HEK293 (cell line): ENCODE measurements around the gene ANO6.
"Not testable (repeated sequence)": the region's sequence is repeated elsewhere in the genome, so short reads cannot be mapped to it uniquely, and the experiment has no call there.

Experiments used
- CTCF ChIA-PET: fragments of 350-600 bp; formaldehyde crosslinking; extraction: SDS; loops from one replicate; lab custom pipeline; 2021; ENCODE audit warnings: antibody characterized with exemption; lab: Yijun Ruan, JAX
- POLR2A ChIA-PET: fragments of 300-600 bp; formaldehyde crosslinking; extraction: SDS; loops from one replicate; lab custom pipeline; 2020; ENCODE audit warnings: antibody characterized with exemption, inconsistent platforms; lab: Yijun Ruan, JAX
- H3K27ac ChIP-seq: fragments of 200-500 bp; sonication (Bioruptor generic); 2 replicates; pipeline ENCODE4 v1.5.1; 2014; ENCODE audit warnings: low read depth, low read length, control low read depth, inconsistent platforms; ENCODE audit errors: extremely low read depth
- H3K36me3 ChIP-seq, 2 experiments: fragments of 200-500 bp in 1 of 2; sonication (Bioruptor generic) in 1 of 2; 1 replicate in 1 of 2; 2 replicates in 1 of 2; pipeline ENCODE4 v1.5.1; 2014 to 2017; ENCODE audit warnings: inconsistent platforms in 2 of 2, low read length in 2 of 2; ENCODE audit not compliant: control insufficient read depth in 2 of 2, insufficient read depth in 1 of 2
- H3K4me1 ChIP-seq: fragments of 200-500 bp; sonication (Bioruptor generic); 2 replicates; pipeline ENCODE4 v1.5.1; 2014; ENCODE audit warnings: mild to moderate bottlenecking, low read length, inconsistent platforms; ENCODE audit not compliant: control insufficient read depth, insufficient read depth
- H3K4me3 ChIP-seq: 2 replicates; pipeline ENCODE4 v1.5.1; 2011; ENCODE audit warnings: low read depth, mild to moderate bottlenecking, control low read depth, low read length, moderate library complexity
- H3K9me3 ChIP-seq: fragments of 200-500 bp; sonication (Bioruptor generic); 2 replicates; pipeline ENCODE4 v1.5.1; 2014; ENCODE audit warnings: low read depth, low read length, inconsistent platforms; ENCODE audit not compliant: control insufficient read depth, insufficient read depth
- HOXC10 ChIP-seq: sonication (generic); formaldehyde crosslinking; IDR thresholded peaks from 2 replicates; pipeline ENCODE4 v1.8.1; 2023; ENCODE audit warnings: mild to moderate bottlenecking, missing genetic modification reagents
- KLF10 ChIP-seq: fragments of 450-650 bp; IDR thresholded peaks from 2 replicates; pipeline ENCODE4 v1.5.1; 2018; ENCODE audit warnings: missing biosample characterization, mild to moderate bottlenecking, missing genetic modification characterization
- ZBTB11 ChIP-seq: fragments of 450-650 bp; formaldehyde crosslinking; conservative IDR thresholded peaks from 2 replicates; pipeline ENCODE4 v1.5.1; 2016; ENCODE audit warnings: low read depth, missing biosample characterization, missing genetic modification characterization
- ZNF146 ChIP-seq: fragments of 450-650 bp; formaldehyde crosslinking; IDR thresholded peaks from 2 replicates; pipeline ENCODE4 v1.5.1; 2016; ENCODE audit warnings: missing biosample characterization, missing genetic modification characterization
- ZNF174 ChIP-seq: fragments of 450-650 bp; formaldehyde crosslinking; IDR thresholded peaks from 2 replicates; pipeline ENCODE4 v1.5.0; 2017; ENCODE audit warnings: missing biosample characterization, mild to moderate bottlenecking, missing genetic modification characterization
- ZNF202 ChIP-seq: fragments of 450-650 bp; formaldehyde crosslinking; IDR thresholded peaks from 2 replicates; pipeline ENCODE4 v1.5.1; 2016; ENCODE audit warnings: missing biosample characterization, missing genetic modification characterization, borderline replicate concordance
- ZNF211 ChIP-seq: fragments of 450-650 bp; formaldehyde crosslinking; IDR thresholded peaks from 2 replicates; pipeline ENCODE4 v1.5.1; 2016; ENCODE audit warnings: low read depth, missing biosample characterization, missing genetic modification characterization
- ZNF23 ChIP-seq: fragments of 450-650 bp; formaldehyde crosslinking; IDR thresholded peaks from 2 replicates; pipeline ENCODE4 v1.5.1; 2016; ENCODE audit warnings: missing biosample characterization, missing genetic modification characterization, borderline replicate concordance
- ZNF248 ChIP-seq: fragments of 450-650 bp; formaldehyde crosslinking; IDR thresholded peaks from 2 replicates; pipeline ENCODE4 v1.5.1; 2017; ENCODE audit warnings: missing biosample characterization, missing genetic modification characterization
- ZNF391 ChIP-seq: fragments of 450-650 bp; formaldehyde crosslinking; IDR thresholded peaks from 2 replicates; pipeline ENCODE4 v1.5.1; 2016; ENCODE audit warnings: low read depth, missing biosample characterization, missing genetic modification characterization, borderline replicate concordance
- ZNF560 ChIP-seq: fragments of 450-650 bp; formaldehyde crosslinking; IDR thresholded peaks from 2 replicates; pipeline ENCODE4 v1.5.1; 2017; ENCODE audit warnings: missing biosample characterization, missing genetic modification characterization, borderline replicate concordance
- ZNF580 ChIP-seq: fragments of 450-650 bp; formaldehyde crosslinking; IDR thresholded peaks from 2 replicates; pipeline ENCODE4 v1.5.1; 2016; ENCODE audit warnings: missing biosample characterization, missing genetic modification characterization
- ZNF660 ChIP-seq: fragments of 450-650 bp; IDR thresholded peaks from 2 replicates; pipeline ENCODE4 v1.5.1; 2018; ENCODE audit warnings: missing biosample characterization, mild to moderate bottlenecking, missing genetic modification characterization
- TF ChIP-seq, protein P1 (sequence below): fragments of 450-650 bp; formaldehyde crosslinking; IDR thresholded peaks from 2 replicates; pipeline ENCODE4 v1.5.1; 2017; ENCODE audit warnings: missing biosample characterization, missing genetic modification characterization
- TF ChIP-seq, protein P2 (sequence below): fragments of 450-650 bp; formaldehyde crosslinking; IDR thresholded peaks from 2 replicates; pipeline ENCODE4 v1.5.1; 2016; ENCODE audit warnings: missing biosample characterization, missing genetic modification characterization

Gene ANO6

GRCh38 chr12:45389426-45389825, 173.5 kb downstream of the ANO6 start (continued):
- TF ChIP-seq ZBTB11 (tag by site-specific recombination) = no peak
- TF ChIP-seq KLF10 = no peak
- TF ChIP-seq ZNF560 (tag by site-specific recombination) = no peak
- no peak for TF ChIP-seq ZNF211

GRCh38 chr12:45397499-45397898, 181.6 kb downstream of the ANO6 start:
- CTCF ChIA-PET = interaction anchor here (0.6 kb wide), 1 partner anchor 479 kb away, joined by 3 read pairs; no protein-coding TSS in a partner anchor
- peak; percentile 82 for TF ChIP-seq ZNF146 (tag by site-specific recombination)
- 0 out of 2 replicates have a peak, but pooled peaks have one; percentile 20 for TF ChIP-seq ZNF580 (tag by site-specific recombination)

GRCh38 chr12:45398552-45398951, 182.7 kb downstream of the ANO6 start:
- TF ChIP-seq HOXC10 (CRISPR knock-in tag) (no peak), ZNF248 (tag by site-specific recombination) (no peak), ZNF23 (tag by site-specific recombination) (no peak), ZNF660 (tag by site-specific recombination) (no peak), ZNF391 (tag by site-specific recombination) (no peak), ZNF174 (tag by site-specific recombination) (no peak), ZNF202 (tag by site-specific recombination) (no peak)
- TF ChIP-seq, protein P1, sequence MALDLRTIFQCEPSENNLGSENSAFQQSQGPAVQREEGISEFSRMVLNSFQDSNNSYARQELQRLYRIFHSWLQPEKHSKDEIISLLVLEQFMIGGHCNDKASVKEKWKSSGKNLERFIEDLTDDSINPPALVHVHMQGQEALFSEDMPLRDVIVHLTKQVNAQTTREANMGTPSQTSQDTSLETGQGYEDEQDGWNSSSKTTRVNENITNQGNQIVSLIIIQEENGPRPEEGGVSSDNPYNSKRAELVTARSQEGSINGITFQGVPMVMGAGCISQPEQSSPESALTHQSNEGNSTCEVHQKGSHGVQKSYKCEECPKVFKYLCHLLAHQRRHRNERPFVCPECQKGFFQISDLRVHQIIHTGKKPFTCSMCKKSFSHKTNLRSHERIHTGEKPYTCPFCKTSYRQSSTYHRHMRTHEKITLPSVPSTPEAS (tag by site-specific recombination) = no peak
- TF ChIP-seq, protein P2, sequence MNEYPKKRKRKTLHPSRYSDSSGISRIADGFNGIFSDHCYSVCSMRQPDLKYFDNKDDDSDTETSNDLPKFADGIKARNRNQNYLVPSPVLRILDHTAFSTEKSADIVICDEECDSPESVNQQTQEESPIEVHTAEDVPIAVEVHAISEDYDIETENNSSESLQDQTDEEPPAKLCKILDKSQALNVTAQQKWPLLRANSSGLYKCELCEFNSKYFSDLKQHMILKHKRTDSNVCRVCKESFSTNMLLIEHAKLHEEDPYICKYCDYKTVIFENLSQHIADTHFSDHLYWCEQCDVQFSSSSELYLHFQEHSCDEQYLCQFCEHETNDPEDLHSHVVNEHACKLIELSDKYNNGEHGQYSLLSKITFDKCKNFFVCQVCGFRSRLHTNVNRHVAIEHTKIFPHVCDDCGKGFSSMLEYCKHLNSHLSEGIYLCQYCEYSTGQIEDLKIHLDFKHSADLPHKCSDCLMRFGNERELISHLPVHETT (tag by site-specific recombination) = no peak
- CTCF ChIA-PET = no interaction called here
- H3K4me1 ChIP-seq = no peaks in the 10 kb centered on the region
- H3K9me3 ChIP-seq = no peaks in the 10 kb centered on the region
- peaks cover 0 to 27% of the 10 kb centered on the region in 2 experiments; a peak in 1 of 3 replicates for H3K36me3 ChIP-seq
- POLR2A ChIA-PET = no interaction called here
- H3K4me3 ChIP-seq = no peak overlapping the region
- no peak overlapping the region for H3K27ac ChIP-seq

More at GRCh38 chr12:45397499-45397898, 181.6 kb downstream of the ANO6 start:
- H3K4me1 ChIP-seq, H3K9me3 ChIP-seq, H3K27ac ChIP-seq, H3K4me3 ChIP-seq, POLR2A ChIA-PET: not testable (repeated sequence)
- H3K36me3 ChIP-seq = peaks cover 0 to 17% of the 10 kb centered on the region in 2 experiments; a peak in 1 of 3 replicates
